Heart right ventricle (tissue), 16 donors: ENCODE measurements around the gene CRTC3. TPM values are rescaled to one million over a fixed set of nuclear protein-coding genes. Genes with fewer than 3 reads are reported as not detected.

Experiments used
- ATAC-seq, 8 donors: fragments of 200-7000 bp; cut with Tn5 transposase; one replicate each; pipeline ENCODE4 v1.9.1; 2020; ENCODE audit warnings: mild to moderate bottlenecking in 8 of 8, moderate library complexity in 8 of 8, moderate number of reproducible peaks in 1 of 8
- DNase-seq, 2 donors: peaks; one replicate each; pipeline ENCODE4 v3.0.0-alpha.2; 2020
- H3K27ac ChIP-seq, 10 donors: fragments of 200-600 bp; sonication (generic) in 2 of 10; one replicate each; pipeline versions ENCODE4 v1.5.0 to v1.8.0; 2020 to 2022; ENCODE audit warnings: mild to moderate bottlenecking in 3 of 10
- H3K27me3 ChIP-seq, 7 donors: fragments of 200-600 bp; one replicate each; pipeline ENCODE4 v1.8.0; 2021 to 2022; ENCODE audit warnings: mild to moderate bottlenecking in 2 of 7
- H3K36me3 ChIP-seq, 9 donors: fragments of 200-600 bp; sonication (generic) in 1 of 9; one replicate each; pipeline versions ENCODE4 v1.5.0 to v1.8.0; 2020 to 2022; ENCODE audit warnings: mild to moderate bottlenecking in 2 of 9
- H3K4me1 ChIP-seq, 9 donors: fragments of 200-600 bp; sonication (generic) in 1 of 9; one replicate each; pipeline versions ENCODE4 v1.5.0 to v1.8.0; 2020 to 2022; ENCODE audit warnings: mild to moderate bottlenecking in 4 of 9
- H3K4me3 ChIP-seq, 10 donors: fragments of 200-600 bp; sonication (generic) in 2 of 10; one replicate each; pipeline versions ENCODE4 v1.5.0 to v1.8.0; 2020 to 2022; ENCODE audit warnings: mild to moderate bottlenecking in 7 of 10, moderate library complexity in 2 of 10
- H3K9me3 ChIP-seq, 11 donors: fragments of 200-600 bp in 10 of 11; sonication (generic) in 2 of 11; one replicate each; pipeline versions ENCODE4 v1.5.0 to v1.8.0; 2013 to 2022; ENCODE audit warnings: mild to moderate bottlenecking in 2 of 11, control low read depth in 1 of 11, moderate library complexity in 1 of 11
- WGBS, 2 donors: extraction: QIAGEN DNeasy Blood & Tissue Kit; methylation state at CpG; one replicate each; pipeline ENCODE4 v1.1.7; 2013; ENCODE audit warnings: inconsistent platforms in 1 of 2; 5-methylcytosine and 5-hydroxymethylcytosine counted together
- intact Hi-C, 10 donors: fragments of 100-400 bp; cut with DNase I; formaldehyde crosslinking; loops; one replicate each; pipeline versions ENCODE4 v1.11.1 to v1.14.2; 2022
- polyA plus RNA-seq, 2 donors: library from polyadenylated mRNA; stranded (reverse); fragments of 200-250 nt; gene quantifications; one replicate each; pipeline ENCODE4 v1.2.3, GENCODE V29; 2013
- total RNA-seq, 10 donors: library from RNA; stranded (reverse); fragmentation: NEBNext Ultra II Directional in 3 of 10; extraction: Animal tissue kit (Norgen Biotek cat#: 25700) in 3 of 10; gene quantifications; one replicate each; pipeline versions ENCODE4 v1.2.1 to v1.2.4, GENCODE V29; 2021 to 2023
- TF ChIP-seq, protein P1 (sequence below), 9 donors: fragments of 200-600 bp; sonication (generic) in 2 of 9; IDR thresholded peaks; one replicate each; pipeline versions ENCODE4 v1.5.0 to v1.8.0; 2021 to 2022; ENCODE audit warnings: antibody characterized with exemption in 9 of 9, mild to moderate bottlenecking in 5 of 9, moderate library complexity in 1 of 9
- donor health status: Arrhythmogenic right ventricular cardiomyopathy.
- donor health status: ischemic (EF 13 %, LVEDD 7.1; RV severe dilation, severe dysfunction).
- donor health status: healthy with polysubstance abuse.
- donor health status: DM: no; HTN: yes; CAD: no.
- donor health status: DM: no; HTN: no; CAD: no.
- donor health status: ischemic (EF 25% LVEDD 6.9; RV normal size, moderate dysfunction).
- donor health status: ischemic (EF 25% LVEDD 5.7; RV mildly dilated, moderate dysfunction).
- donor health status: healthy.
- donor health status: DM: yes; HTN: yes; CAD: no.
- donor health status: Ischemic cardiomyopathy.
- donor health status: ischemic (EF 35%, LVEDD 5.7; RV mildly dilated, moderate dysfunction).
- donor health status: nonischemic (EF 11% LVEDD 7.7; RV severe dilation, severe dysfunction).
- donor health status: DM: yes; HTN: yes; CAD: no.
- donor health status: PGD.
- donor health status: ischemic (EF 29% LVEDD 5.4; RV normal size, mild dysfunction).
- donor health status: nonischemic (EF 23%, LVEDD 6.1; RV moderate dilation, normal function).

Gene CRTC3
- total and polyA plus RNA-seq, 12 donors = 11.5 to 34.9 (median 28.3) TPM

DNA sequence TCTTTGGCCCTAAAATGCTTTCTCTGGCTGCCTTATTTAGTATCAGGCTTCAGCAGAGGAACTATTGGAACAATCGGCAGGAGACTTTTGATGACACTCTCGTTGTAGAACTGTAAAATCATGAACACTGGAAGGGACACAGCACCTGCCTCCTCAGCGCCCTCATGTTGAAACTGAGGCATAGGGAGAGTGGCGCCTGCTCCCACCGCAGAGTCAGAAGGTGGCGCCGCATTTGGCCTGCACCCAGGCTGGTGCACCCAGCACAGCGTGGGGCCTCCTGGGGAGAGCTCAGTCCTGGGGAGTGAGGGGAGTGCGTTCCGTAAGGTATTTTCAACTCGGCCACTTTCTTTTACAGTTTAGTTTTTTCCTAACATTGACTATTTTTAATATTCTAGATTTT lies 109.2 kb downstream of the CRTC3 start:
- intact Hi-C loops = no loop called here
- Histone ChIP-seq H3K27ac (no peak overlapping the region), H3K27me3 (no peaks in the 10 kb centered on the region), H3K4me1 (peaks cover 0 to 4% (median 0%) of the 10 kb centered on the region in 9 donors), H3K9me3 (peaks cover 0 to 5% (median 0%) of the 10 kb centered on the region in 11 donors), H3K36me3 (peaks cover 0 to 85% (median 58%) of the 10 kb centered on the region in 9 donors), H3K4me3 (no peak overlapping the region)
- no peak for DNase-seq
- WGBS, 2 donors = 95 to 96% methylated on average over 11 of the region's 11 CpGs
- ATAC-seq = no peak
- TF ChIP-seq, protein P1, sequence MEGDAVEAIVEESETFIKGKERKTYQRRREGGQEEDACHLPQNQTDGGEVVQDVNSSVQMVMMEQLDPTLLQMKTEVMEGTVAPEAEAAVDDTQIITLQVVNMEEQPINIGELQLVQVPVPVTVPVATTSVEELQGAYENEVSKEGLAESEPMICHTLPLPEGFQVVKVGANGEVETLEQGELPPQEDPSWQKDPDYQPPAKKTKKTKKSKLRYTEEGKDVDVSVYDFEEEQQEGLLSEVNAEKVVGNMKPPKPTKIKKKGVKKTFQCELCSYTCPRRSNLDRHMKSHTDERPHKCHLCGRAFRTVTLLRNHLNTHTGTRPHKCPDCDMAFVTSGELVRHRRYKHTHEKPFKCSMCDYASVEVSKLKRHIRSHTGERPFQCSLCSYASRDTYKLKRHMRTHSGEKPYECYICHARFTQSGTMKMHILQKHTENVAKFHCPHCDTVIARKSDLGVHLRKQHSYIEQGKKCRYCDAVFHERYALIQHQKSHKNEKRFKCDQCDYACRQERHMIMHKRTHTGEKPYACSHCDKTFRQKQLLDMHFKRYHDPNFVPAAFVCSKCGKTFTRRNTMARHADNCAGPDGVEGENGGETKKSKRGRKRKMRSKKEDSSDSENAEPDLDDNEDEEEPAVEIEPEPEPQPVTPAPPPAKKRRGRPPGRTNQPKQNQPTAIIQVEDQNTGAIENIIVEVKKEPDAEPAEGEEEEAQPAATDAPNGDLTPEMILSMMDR (IDR thresholded peaks at IDR 0.05) = no peak

DNA sequence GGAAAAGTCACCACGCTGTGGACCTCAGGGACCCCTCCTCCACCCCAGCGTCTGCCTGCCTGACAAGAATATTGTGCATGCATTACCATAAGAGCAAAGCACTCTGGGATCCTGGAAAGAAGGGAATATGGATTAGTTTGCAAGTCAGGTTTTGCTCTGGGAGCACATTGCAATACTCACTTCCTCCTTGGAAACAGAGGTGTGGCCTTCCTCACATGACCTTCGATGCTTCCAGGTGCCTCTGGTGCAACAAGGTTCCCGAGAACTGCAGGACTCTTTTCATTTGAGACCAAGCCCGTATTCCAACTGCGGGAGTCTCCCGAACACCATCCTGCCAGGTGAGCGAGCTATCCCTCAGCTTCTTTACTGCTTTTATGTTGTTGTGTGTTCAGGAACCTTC lies 111.1 kb downstream of the CRTC3 start:
- Histone ChIP-seq H3K27me3 (no peaks in the 10 kb centered on the region), H3K4me1 (peaks cover 0 to 4% (median 0%) of the 10 kb centered on the region in 9 donors), H3K4me3 (no peak overlapping the region), H3K9me3 (peaks cover 0 to 5% (median 0%) of the 10 kb centered on the region in 11 donors), H3K36me3 (peaks cover 0 to 81% (median 45%) of the 10 kb centered on the region in 9 donors), H3K27ac (no peak overlapping the region)
- intact Hi-C loops = no loop called here
- TF ChIP-seq, protein P1 (IDR thresholded peaks at IDR 0.05) = no peak
- DNase-seq (no peak), ATAC-seq (no peak)
- WGBS, 2 donors = 91 to 94% methylated on average over 8 of the region's 8 CpGs

DNA sequence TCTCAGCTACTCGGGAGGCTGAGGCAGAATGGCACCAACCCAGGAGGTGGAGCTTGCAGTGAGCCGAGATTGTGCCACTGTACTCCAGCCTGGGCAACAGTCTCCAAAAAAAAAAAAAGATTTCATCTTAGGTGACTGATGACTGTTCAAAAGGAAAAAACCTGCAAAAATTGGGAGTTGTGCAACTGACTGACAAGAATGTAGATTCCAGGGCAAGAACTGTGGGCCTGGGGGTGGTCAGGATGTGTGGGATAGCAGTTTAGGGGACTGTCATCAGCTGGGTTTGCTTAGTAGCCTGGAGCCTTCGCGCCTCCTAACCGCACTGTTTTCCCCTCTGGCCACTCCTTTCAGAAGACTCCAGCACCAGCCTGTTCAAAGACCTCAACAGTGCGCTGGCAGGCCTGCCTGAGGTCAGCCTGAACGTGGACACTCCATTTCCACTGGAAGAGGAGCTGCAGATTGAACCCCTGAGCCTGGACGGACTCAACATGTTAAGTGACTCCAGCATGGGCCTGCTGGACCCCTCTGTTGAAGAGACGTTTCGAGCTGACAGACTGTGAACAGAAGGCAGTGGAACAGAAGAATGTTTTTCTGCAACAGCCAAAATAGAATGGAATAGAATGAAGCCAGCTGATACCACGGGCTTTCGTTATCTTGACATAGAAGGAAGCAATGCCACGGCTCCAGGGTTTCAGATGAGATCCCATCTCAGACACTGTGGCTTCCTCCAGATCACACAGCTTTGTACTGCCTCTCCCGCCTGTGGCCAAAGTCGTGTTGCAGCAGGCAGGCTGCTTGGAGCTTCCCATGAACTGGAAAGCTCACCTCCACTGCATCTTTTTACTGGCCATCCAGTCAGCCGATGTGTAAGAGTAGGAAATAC lies 112.1 kb downstream of the CRTC3 start:
- DNase-seq (no peak), ATAC-seq (peak in 1 of 8 donors; percentile 15)
- TF ChIP-seq, protein P1 (IDR thresholded peaks at IDR 0.05) = no peak
- intact Hi-C loops = no loop called here
- peaks cover 0 to 5% (median 0%) of the 10 kb centered on the region in 11 donors for H3K9me3 ChIP-seq
- no peak overlapping the region for H3K4me3 ChIP-seq
- peaks cover 0 to 4% (median 0%) of the 10 kb centered on the region in 9 donors for H3K4me1 ChIP-seq
- no peaks in the 10 kb centered on the region for H3K27me3 ChIP-seq
- peaks cover 0 to 81% (median 45%) of the 10 kb centered on the region in 9 donors for H3K36me3 ChIP-seq
- H3K27ac ChIP-seq = no peak overlapping the region
- WGBS, 2 donors = 74% methylated on average over 16 of the region's 16 CpGs

DNA sequence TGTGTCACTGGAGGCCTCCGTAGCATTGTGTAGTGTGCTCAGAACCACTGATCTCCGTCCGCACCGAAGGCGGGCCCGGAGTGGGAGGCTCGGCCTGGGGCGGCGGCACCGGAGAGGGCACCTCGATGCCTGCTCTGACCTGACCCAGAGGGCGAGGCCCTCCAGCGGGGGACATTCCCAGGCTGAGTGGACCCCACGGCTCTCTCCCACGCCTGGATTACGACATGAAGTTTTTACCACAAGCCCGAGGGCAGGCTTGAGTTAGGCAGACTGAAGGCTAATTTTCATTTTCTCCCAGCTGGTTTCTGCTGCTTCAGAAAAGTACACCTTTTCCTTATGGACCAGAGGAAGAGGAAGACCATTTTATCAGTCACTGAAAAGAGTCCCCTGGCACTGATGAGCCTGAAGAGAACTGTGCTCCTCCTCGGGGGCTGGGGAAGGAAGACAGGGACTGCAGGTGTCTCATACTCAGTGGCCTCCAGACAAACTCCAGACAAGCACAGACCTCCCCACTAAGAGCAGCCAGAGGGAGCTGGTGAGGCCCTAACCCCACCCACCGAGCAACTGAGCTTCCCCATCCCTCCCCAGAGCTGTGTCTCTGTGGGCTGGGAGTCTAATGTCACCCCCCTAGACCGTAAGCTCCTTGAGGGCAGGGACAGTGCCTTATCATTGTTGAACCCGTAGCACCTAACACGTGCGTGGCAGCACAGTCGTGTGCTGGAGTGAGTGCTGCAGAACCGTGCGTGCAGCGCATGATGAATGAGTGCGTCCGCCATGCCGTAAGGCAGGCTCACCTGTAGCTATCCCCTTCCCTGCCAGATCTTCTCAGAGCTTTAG lies 113.0 kb downstream of the CRTC3 start:
- Histone ChIP-seq H3K4me1 (peaks cover 0 to 5% (median under 1%) of the 10 kb centered on the region in 9 donors), H3K36me3 (peaks cover 0 to 76% (median 45%) of the 10 kb centered on the region in 9 donors), H3K27ac (no peak overlapping the region), H3K9me3 (peaks cover 0 to 5% (median 0%) of the 10 kb centered on the region in 11 donors), H3K27me3 (no peaks in the 10 kb centered on the region), H3K4me3 (no peak overlapping the region)
- TF ChIP-seq, protein P1 (IDR thresholded peaks at IDR 0.05) = peak in 2 of 9 donors; percentile 11 to 20
- DNase-seq (no peak), ATAC-seq (peak in 1 of 8 donors; percentile 10)
- intact Hi-C loops = no loop called here
- WGBS, 2 donors = 90 to 95% methylated on average over 30 of the region's 30 CpGs
